ENCODE measurements around the gene GLIS1. TPM values are rescaled to one million over a fixed set of nuclear protein-coding genes. Genes with fewer than 3 reads are reported as not detected.

GLIS1 gene
- total and polyA plus RNA-seq, 8 donors, result 0.06 to 0.26 (median 0.13) TPM; not detected in 4

DNA sequence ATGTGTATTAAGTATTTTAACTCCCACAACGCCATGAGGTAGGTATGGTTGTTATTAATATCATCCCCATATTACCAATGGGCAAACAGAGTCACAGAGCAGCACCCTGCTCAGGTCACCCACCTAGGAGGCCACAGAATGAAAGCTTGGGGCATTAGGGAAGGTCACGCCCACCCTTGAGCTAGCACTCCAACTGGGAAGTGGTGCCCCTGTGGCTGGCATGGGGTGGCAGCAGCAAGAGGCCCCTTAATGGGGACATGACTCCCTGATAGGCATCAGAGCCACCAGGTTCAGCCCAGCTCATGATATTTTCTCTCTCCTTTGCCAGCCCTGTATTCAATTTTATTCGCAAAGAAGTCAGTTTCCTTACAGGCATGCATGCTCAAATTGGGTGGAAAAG, 189.2 kb downstream of the GLIS1 start:
- Histone ChIP-seq H3K4me1 (no peaks in the 10 kb centered on the region), H3K9me3 (no peaks in the 10 kb centered on the region), H3K27ac (no peak overlapping the region), H3K36me3 (no peaks in the 10 kb centered on the region), H3K4me3 (no peak overlapping the region), H3K27me3 (no peaks in the 10 kb centered on the region)
- no peak for TF ChIP-seq CTCF (IDR thresholded peaks at IDR 0.05)
- no peak for ATAC-seq
- no peak for FAIRE-seq
- intact Hi-C loops (cut with DNase I), result no loop called here
- peak in 1 of 6 donors; percentile 6 for DNase-seq
- WGBS, 2 donors, result 87 to 93% methylated on average over 3 of the region's 3 CpGs

DNA sequence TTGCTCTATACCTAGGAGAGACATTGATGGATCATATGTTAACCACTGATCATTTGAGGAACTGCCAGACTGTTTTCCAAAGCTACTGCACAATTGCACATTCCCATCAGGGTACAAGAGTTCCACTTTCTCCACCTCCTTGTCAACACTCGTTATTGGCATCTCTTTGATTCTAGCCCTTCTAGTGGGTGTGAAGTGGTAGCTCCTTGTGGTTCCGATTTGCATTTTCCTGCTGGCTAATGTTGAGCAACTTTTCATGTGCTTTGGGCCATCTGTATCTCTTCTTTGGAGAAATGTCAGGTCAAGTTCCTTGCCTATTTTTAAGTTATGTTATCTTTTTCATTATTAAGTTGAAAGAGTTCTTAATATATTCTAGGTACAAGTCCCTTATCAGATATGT, 189.7 kb downstream of the GLIS1 start:
- no peak for TF ChIP-seq CTCF (IDR thresholded peaks at IDR 0.05)
- FAIRE-seq (no peak), ATAC-seq (no peak), DNase-seq (no peak)
- Histone ChIP-seq H3K4me1 (no peaks in the 10 kb centered on the region), H3K27ac (no peak overlapping the region), H3K27me3 (no peaks in the 10 kb centered on the region), H3K36me3 (no peaks in the 10 kb centered on the region), H3K9me3 (no peaks in the 10 kb centered on the region), H3K4me3 (no peak overlapping the region)
- 62 to 75% methylated on average over 2 of the region's 2 CpGs for WGBS, 2 donors
- intact Hi-C loops (cut with DNase I), result no loop called here

DNA sequence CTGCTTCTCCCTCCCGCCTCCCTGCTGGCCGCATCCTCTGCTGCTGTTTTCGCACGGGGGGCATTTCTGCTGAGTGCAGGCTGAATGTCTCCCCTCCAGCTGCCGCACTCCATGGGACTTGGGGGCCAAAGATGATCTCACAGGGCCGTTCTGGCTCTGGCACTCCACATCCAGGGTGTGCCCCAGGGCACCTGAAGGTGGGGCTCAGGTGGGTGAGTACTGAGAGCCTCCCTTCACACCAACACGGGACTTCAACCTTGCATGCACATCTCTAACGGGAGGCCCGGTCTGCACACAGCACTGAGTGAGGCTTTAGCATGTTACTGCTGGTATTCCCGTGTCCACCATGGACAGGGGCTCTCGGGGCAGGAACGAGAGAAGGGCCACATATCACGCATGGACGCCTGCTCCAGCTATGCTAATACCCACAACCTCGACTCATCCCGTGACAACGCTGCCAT, 190.9 kb downstream of the GLIS1 start:
- 77 to 87% methylated on average over 17 of the region's 17 CpGs for WGBS, 2 donors
- no peak for TF ChIP-seq CTCF (IDR thresholded peaks at IDR 0.05)
- H3K9me3 ChIP-seq, result no peaks in the 10 kb centered on the region
- H3K36me3 ChIP-seq, result no peaks in the 10 kb centered on the region
- no peak for ATAC-seq
- H3K4me3 ChIP-seq, result no peak overlapping the region
- H3K27me3 ChIP-seq, result no peaks in the 10 kb centered on the region
- H3K4me1 ChIP-seq, result no peaks in the 10 kb centered on the region
- no peak for FAIRE-seq
- DNase-seq, result peak in 2 of 6 donors; percentile 27 to 28
- intact Hi-C loops (cut with DNase I), result no loop called here
- H3K27ac ChIP-seq, result no peak overlapping the region

DNA sequence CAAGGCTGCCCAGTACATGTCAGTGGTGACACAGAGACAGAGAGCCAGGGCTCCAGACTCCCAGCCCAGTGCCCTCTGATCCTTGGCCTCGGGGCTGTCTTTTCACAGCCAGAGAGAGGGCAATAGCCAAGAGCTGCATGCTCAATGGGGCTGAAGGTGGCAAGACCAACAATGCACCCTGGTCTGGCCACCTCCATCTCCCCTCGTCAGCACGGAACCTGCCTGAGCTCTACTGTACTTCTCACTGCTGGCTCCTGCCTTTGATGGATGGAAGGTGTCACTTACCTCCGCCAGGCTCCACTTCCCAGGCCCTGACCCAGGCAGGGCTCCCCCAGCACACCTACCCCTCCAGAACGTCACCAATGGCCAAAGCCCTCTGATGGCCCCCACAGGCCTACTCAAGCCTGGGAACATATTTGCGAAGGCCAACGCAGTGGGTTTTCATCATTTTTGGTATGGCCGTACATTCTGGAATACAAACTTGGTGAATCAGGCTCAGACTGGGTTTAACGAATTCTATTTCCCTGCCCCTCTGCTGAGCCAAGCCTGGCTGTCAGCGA, 191.7 kb downstream of the GLIS1 start:
- DNase-seq (peak in 2 of 6 donors; percentile 20 to 23), FAIRE-seq (no peak)

More for the DNA sequence above, 191.7 kb downstream of the GLIS1 start:
- H3K4me1 ChIP-seq, result no peaks in the 10 kb centered on the region
- 74 to 85% methylated on average over 10 of the region's 10 CpGs for WGBS, 2 donors
- TF ChIP-seq CTCF (IDR thresholded peaks at IDR 0.05), result no peak
- ATAC-seq, result no peak
- H3K36me3 ChIP-seq, result no peaks in the 10 kb centered on the region
- H3K27ac ChIP-seq, result no peak overlapping the region
- H3K4me3 ChIP-seq, result no peak overlapping the region
- H3K27me3 ChIP-seq, result no peaks in the 10 kb centered on the region
- no peaks in the 10 kb centered on the region for H3K9me3 ChIP-seq
- intact Hi-C loops (cut with DNase I), result no loop called here
